ENCODE data around the gene KLF1.

Gene KLF1

DNA sequence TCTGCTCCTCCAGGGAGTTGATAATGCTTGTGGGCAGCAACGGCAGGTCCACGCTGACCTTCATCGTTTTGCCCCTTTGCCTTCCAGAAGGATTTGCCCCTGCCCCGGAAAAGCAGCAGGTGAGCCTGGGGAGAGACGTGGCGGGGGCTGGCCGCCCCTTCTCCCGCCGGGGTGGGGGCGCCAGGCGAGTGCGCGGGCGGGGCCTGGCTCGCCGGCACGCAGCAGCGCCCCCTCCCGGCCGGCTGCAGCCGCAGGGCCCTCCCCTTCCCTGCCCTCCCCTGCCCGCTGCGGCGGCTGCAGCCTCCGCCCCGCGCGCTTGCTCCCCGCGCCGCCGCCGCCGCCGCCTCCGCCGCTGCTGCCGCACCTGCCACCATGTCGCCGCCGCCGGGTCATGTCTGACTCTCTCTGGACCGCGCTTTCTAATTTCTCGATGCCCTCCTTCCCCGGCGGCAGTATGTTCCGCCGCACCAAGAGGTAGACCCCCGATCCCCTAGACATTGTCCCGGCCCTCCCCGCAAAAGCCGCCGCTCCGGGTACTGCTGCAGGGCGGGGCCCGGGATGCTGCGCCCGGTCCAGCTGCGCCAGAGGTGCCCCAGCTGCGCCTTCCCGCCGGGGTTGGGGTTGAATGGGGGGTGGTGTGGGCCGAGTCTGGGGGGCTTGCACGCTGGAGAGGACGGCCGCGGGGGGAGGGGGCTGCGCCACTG, 48.7 kb downstream of the KLF1 start, which contains the start of gene MAST1:
Gene MAST1 (plus strand): TSS at position 334 of the 704 bp plus-strand sequence. CDS start 58 bp downstream, at position 392.
- H3K9ac ChIP-seq (ENCODE audit: low read depth in 1 of 2, low read length in 2 of 2) = no peak within 1 kb of the TSS
- H3K27ac ChIP-seq (ENCODE audit: low read depth, low read length) = no peak within 1 kb of the TSS

DNA sequence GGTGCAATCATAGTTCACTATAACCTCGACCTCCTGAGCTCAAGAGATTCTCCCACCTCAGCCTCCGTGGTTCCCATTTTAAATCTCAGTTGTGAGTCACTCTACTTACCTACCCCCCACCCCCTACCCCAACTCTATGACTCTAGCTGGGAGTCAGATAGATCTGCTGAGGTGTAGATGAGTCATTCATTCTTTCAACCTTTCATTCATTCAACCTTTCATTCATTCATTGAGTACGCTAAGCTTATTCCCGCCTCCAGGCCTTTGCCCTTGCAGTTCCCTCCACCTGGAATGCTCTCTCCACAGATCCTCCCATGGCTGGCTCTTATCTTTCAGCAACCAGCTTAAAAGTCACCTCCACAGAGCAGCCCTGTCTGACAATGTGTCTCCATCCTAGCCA, 49.8 kb downstream of the KLF1 start:
- H3K27ac ChIP-seq (ENCODE audit: low read depth, low read length) = no peak overlapping the region
- peaks cover 11 to 27% of the 10 kb centered on the region in 2 donors for H3K4me1 ChIP-seq (ENCODE audit: control insufficient read depth in 1 of 2, insufficient read depth in 2 of 2, low read length in 2 of 2)

More for the DNA sequence above, 48.7 kb downstream of the KLF1 start, which contains the start of gene MAST1:
- H3K4me1 ChIP-seq (ENCODE audit: control insufficient read depth in 1 of 2, insufficient read depth in 2 of 2, low read length in 2 of 2) = peaks cover 9 to 17% of the 10 kb centered on the region in 2 donors
- peaks cover 77 to 83% of the 10 kb centered on the region in 2 donors for H3K27me3 ChIP-seq (ENCODE audit: control insufficient read depth in 1 of 2, insufficient read depth in 2 of 2, low read length in 2 of 2)
- no peaks in the 10 kb centered on the region for H3K9me3 ChIP-seq (ENCODE audit: control insufficient read depth in 1 of 2, low read length in 2 of 2)
- H3K36me3 ChIP-seq (ENCODE audit: control insufficient read depth in 1 of 2, insufficient read depth in 2 of 2, low read length in 2 of 2) = no peaks in the 10 kb centered on the region
- H3K4me3 ChIP-seq (ENCODE audit: low read depth in 1 of 2, low read length in 2 of 2) = no peak within 1 kb of the TSS

DNA sequence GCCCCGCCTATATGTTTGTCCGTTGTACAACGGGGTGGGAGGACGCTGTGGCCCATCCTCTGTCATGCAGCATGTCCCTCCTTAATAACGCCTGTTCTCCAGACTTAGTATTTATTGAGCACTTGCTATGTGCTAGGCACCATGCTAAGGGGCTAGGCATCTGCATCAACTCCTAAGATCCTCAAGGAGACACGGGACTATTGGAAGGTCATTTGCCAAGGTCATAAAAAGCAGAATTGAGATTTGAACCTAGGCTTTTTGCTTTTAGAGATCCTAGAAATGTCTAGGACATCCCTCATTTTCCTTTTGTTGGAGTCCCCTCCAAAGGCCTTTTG, 50.5 kb downstream of the KLF1 start:
- H3K27ac ChIP-seq (ENCODE audit: low read depth, low read length) = no peak overlapping the region
- peaks cover 11 to 27% of the 10 kb centered on the region in 2 donors for H3K4me1 ChIP-seq (ENCODE audit: control insufficient read depth in 1 of 2, insufficient read depth in 2 of 2, low read length in 2 of 2)
- no peak overlapping the region for H3K9ac ChIP-seq (ENCODE audit: low read depth in 1 of 2, low read length in 2 of 2)
- no peak overlapping the region for H3K4me3 ChIP-seq (ENCODE audit: low read depth in 1 of 2, low read length in 2 of 2)
- H3K36me3 ChIP-seq (ENCODE audit: control insufficient read depth in 1 of 2, insufficient read depth in 2 of 2, low read length in 2 of 2) = no peaks in the 10 kb centered on the region
- no peaks in the 10 kb centered on the region for H3K9me3 ChIP-seq (ENCODE audit: control insufficient read depth in 1 of 2, low read length in 2 of 2)
- H3K27me3 ChIP-seq (ENCODE audit: control insufficient read depth in 1 of 2, insufficient read depth in 2 of 2, low read length in 2 of 2) = peaks cover 82 to 87% of the 10 kb centered on the region in 2 donors

More for the DNA sequence above, 49.8 kb downstream of the KLF1 start:
- Histone ChIP-seq H3K9ac (ENCODE audit: low read depth in 1 of 2, low read length in 2 of 2) (no peak overlapping the region), H3K9me3 (ENCODE audit: control insufficient read depth in 1 of 2, low read length in 2 of 2) (no peaks in the 10 kb centered on the region), H3K36me3 (ENCODE audit: control insufficient read depth in 1 of 2, insufficient read depth in 2 of 2, low read length in 2 of 2) (no peaks in the 10 kb centered on the region), H3K4me3 (ENCODE audit: low read depth in 1 of 2, low read length in 2 of 2) (no peak overlapping the region), H3K27me3 (ENCODE audit: control insufficient read depth in 1 of 2, insufficient read depth in 2 of 2, low read length in 2 of 2) (peaks cover 82 to 87% of the 10 kb centered on the region in 2 donors)

DNA sequence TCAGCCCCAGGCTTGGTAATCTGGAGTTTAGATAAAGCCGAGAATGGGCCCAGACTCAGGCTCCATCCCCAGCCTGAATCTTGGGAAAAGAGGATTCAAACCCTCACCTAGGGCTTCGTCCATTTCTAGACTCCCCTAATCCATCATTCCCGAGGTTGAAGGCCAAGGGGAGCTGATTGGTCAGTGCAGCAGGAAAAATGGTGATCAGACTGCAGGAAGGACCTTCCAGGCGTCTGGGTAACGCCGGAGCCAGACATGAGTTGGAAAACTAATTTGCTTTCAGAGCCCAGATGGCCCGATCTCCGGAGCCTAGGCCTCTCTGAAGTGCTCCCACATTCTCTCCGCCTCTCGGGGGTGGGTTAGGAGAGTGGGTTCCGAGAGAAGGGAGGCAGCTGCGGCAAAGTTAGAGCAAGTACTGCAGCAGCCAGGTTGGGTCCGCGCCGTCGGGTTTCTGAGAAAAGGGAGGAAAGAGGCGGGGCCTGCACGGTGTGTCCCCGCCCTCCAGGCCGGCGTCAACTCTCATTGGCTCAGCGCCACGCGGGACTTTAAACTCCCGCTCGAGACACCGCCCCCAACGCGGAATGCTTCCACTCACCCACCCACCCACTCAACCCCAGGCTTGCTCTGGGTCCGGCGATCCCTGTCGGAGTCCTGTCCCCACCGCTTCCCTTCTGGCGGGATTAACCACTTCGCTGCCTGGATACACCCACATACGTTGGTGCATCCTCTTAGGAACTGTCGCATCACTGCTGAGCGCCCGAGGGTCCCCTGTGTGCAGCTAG, 51.8 kb downstream of the KLF1 start:
- Histone ChIP-seq H3K27ac (ENCODE audit: low read depth, low read length) (no peak overlapping the region), H3K36me3 (ENCODE audit: control insufficient read depth in 1 of 2, insufficient read depth in 2 of 2, low read length in 2 of 2) (no peaks in the 10 kb centered on the region), H3K9me3 (ENCODE audit: control insufficient read depth in 1 of 2, low read length in 2 of 2) (no peaks in the 10 kb centered on the region), H3K4me3 (ENCODE audit: low read depth in 1 of 2, low read length in 2 of 2) (no peak overlapping the region), H3K4me1 (ENCODE audit: control insufficient read depth in 1 of 2, insufficient read depth in 2 of 2, low read length in 2 of 2) (peaks cover 3 to 22% of the 10 kb centered on the region in 2 donors), H3K9ac (ENCODE audit: low read depth in 1 of 2, low read length in 2 of 2) (no peak overlapping the region), H3K27me3 (ENCODE audit: control insufficient read depth in 1 of 2, insufficient read depth in 2 of 2, low read length in 2 of 2) (peaks cover 79 to 85% of the 10 kb centered on the region in 2 donors)

DNA sequence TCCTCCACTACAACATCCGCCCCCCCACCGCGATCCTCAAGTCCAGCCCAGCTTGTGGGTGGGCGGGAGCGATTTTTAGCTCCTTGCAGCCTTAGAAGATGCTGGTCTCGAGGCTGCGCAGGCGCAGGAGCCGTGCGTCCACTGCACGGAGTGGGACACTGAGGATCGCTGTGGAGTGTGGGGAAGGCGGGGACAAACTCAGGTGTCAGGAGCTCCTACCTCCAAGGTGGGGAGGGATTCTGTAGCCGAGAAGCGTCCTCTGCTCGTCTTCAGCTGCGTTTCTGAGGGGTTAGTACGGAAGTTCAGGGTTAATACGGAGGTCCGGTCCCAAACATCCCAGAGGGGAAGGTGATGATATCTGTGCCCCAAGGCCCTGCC, 52.4 kb downstream of the KLF1 start, which contains the start of gene RTBDN:
Gene RTBDN (minus strand): TSS at position 14 of the 378 bp plus-strand sequence. CDS start 4,600 bp downstream, outside the sequence.
- Histone ChIP-seq H3K27me3 (ENCODE audit: control insufficient read depth in 1 of 2, insufficient read depth in 2 of 2, low read length in 2 of 2) (peaks cover 78 to 83% of the 10 kb centered on the region in 2 donors), H3K9me3 (ENCODE audit: control insufficient read depth in 1 of 2, low read length in 2 of 2) (no peaks in the 10 kb centered on the region), H3K4me3 (ENCODE audit: low read depth in 1 of 2, low read length in 2 of 2) (peak within 1 kb of the TSS; percentile 14 to 51), H3K9ac (ENCODE audit: low read depth in 1 of 2, low read length in 2 of 2) (no peak within 1 kb of the TSS), H3K36me3 (ENCODE audit: control insufficient read depth in 1 of 2, insufficient read depth in 2 of 2, low read length in 2 of 2) (no peaks in the 10 kb centered on the region), H3K4me1 (ENCODE audit: control insufficient read depth in 1 of 2, insufficient read depth in 2 of 2, low read length in 2 of 2) (peaks cover 3 to 22% of the 10 kb centered on the region in 2 donors), H3K27ac (ENCODE audit: low read depth, low read length) (no peak within 1 kb of the TSS)
